Measurements from ENCODE around the gene KDM5C. TPM values are rescaled to one million over a fixed set of nuclear protein-coding genes. Genes with fewer than 3 reads are reported as not detected.

Gene KDM5C
- polyA plus RNA-seq, 1 donor, result 51.1 TPM

GRCh38 chrX:53159184-53159583 is 65.8 kb downstream of the KDM5C start:
- Histone ChIP-seq H3K36me3 (ENCODE audit: control insufficient read depth, insufficient read depth, low read length) (no peaks in the 10 kb centered on the region), H3K4me3 (ENCODE audit: low read length) (no peak overlapping the region), H3K9me3 (ENCODE audit: control insufficient read depth, low read depth, low read length) (no peaks in the 10 kb centered on the region), H3K27ac (ENCODE audit: low read length) (no peak overlapping the region), H3K27me3 (ENCODE audit: control insufficient read depth, insufficient read depth, low read length) (no peaks in the 10 kb centered on the region), H3K4me1 (ENCODE audit: control insufficient read depth, insufficient read depth, low read length) (peaks cover 3% of the 10 kb centered on the region)
- DNase-seq, result no peak
- no CpG with 5 or more reads among the region's 11 CpGs for WGBS (ENCODE audit: insufficient coverage, low lambda C conversion rate)

DNA sequence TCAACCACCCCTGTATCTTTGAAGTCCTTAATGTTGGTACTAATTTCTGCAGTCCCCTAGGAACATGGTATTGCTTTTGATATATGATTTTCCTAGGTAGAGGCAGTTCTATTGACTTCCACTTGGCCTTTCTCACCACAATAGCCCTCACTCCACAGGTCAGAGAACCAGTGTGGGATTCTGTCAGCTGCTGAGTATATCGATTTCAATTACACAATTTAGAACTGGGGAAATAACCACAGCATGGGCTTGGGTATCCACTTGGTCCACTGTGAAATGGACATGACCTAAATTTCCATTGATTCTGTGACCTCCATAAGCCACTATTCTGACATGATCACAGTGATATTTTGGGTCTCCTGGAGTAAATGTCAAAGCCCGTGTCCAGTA is 68.8 kb downstream of the KDM5C start:
- Histone ChIP-seq H3K27ac (ENCODE audit: low read length) (no peak overlapping the region), H3K4me1 (ENCODE audit: control insufficient read depth, insufficient read depth, low read length) (peaks cover 3% of the 10 kb centered on the region), H3K9me3 (ENCODE audit: control insufficient read depth, low read depth, low read length) (no peaks in the 10 kb centered on the region), H3K36me3 (ENCODE audit: control insufficient read depth, insufficient read depth, low read length) (no peaks in the 10 kb centered on the region), H3K27me3 (ENCODE audit: control insufficient read depth, insufficient read depth, low read length) (no peaks in the 10 kb centered on the region), H3K4me3 (ENCODE audit: low read length) (no peak overlapping the region)
- no peak for DNase-seq
- no CpG with 5 or more reads among the region's 2 CpGs for WGBS (ENCODE audit: insufficient coverage, low lambda C conversion rate)

GRCh38 chrX:53155512-53156206 is 69.3 kb downstream of the KDM5C start:
- no peak overlapping the region for H3K27ac ChIP-seq (ENCODE audit: low read length)
- no peaks in the 10 kb centered on the region for H3K9me3 ChIP-seq (ENCODE audit: control insufficient read depth, low read depth, low read length)
- no peak overlapping the region for H3K4me3 ChIP-seq (ENCODE audit: low read length)
- H3K4me1 ChIP-seq (ENCODE audit: control insufficient read depth, insufficient read depth, low read length), result no peaks in the 10 kb centered on the region
- 100% methylated on average over 1 of the region's 8 CpGs for WGBS (ENCODE audit: insufficient coverage, low lambda C conversion rate)
- no peak for DNase-seq
- no peaks in the 10 kb centered on the region for H3K27me3 ChIP-seq (ENCODE audit: control insufficient read depth, insufficient read depth, low read length)
- H3K36me3 ChIP-seq (ENCODE audit: control insufficient read depth, insufficient read depth, low read length), result no peaks in the 10 kb centered on the region

- Histone ChIP-seq H3K27ac (ENCODE audit: low read length) (no peak overlapping the region), H3K36me3 (ENCODE audit: control insufficient read depth, insufficient read depth, low read length) (no peaks in the 10 kb centered on the region), H3K4me1 (ENCODE audit: control insufficient read depth, insufficient read depth, low read length) (no peaks in the 10 kb centered on the region), H3K9me3 (ENCODE audit: control insufficient read depth, low read depth, low read length) (no peaks in the 10 kb centered on the region), H3K27me3 (ENCODE audit: control insufficient read depth, insufficient read depth, low read length) (no peaks in the 10 kb centered on the region), H3K4me3 (ENCODE audit: low read length) (no peak overlapping the region)
- DNase-seq, result no peak
- WGBS (ENCODE audit: insufficient coverage, low lambda C conversion rate), result no CpG with 5 or more reads among the region's 1 CpG
These were observed 71.4 kb downstream of the KDM5C start for GRCh38 chrX:53153581-53153980.

Other genes starting within 250 kb of the KDM5C start
- 7.8 TPM for gene GPR173, start 176.4 kb downstream of the KDM5C start, polyA plus RNA-seq
- 19.6 TPM for gene TSPYL2, start 142.8 kb downstream of the KDM5C start, polyA plus RNA-seq
- 15.3 TPM for gene KANTR, start 131.1 kb downstream of the KDM5C start, polyA plus RNA-seq
- gene IQSEC2, start 56.4 kb upstream of the KDM5C start, polyA plus RNA-seq, result 19.3 TPM
- gene SMC1A, start 197.4 kb upstream of the KDM5C start, polyA plus RNA-seq, result 44.3 TPM
- gene RIBC1, start 197.7 kb upstream of the KDM5C start, polyA plus RNA-seq, result 1.7 TPM
- gene HSD17B10, start 209.2 kb upstream of the KDM5C start, polyA plus RNA-seq, result 62.0 TPM

Data from large intestine (tissue), 3 donors.